ENCODE measurements around the gene TMEM220.
A peak's percentile ranks its signal among the peaks of the same experiment; 100 is the strongest.
"Not testable (repeated sequence)": the region's sequence is repeated elsewhere in the genome, so short reads cannot be mapped to it uniquely, and the experiment has no call there.

TMEM220 gene

DNA sequence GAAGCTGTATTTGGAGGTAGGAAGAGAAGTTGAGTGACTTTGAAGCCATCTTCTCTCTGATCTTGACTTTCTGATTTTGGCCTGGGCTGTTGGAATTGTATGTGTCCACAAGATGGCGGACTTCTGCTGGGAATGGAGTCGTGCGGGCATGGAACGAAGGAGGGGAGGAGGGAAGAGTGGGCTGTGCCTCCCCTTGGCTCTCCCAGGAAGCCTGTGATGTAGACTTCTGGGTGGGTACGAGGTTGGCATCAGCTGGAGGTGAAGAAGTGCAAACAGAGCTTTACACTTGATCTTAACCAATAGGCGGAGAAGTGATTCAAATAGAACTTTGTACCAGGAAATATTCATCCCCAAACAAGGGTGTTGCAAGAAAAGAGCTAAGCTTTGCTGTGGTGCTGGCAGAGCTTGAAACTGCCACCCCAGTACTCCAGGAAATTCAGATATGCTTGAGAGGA, 7.4 kb upstream of the TMEM220 start:
- TF ChIP-seq, protein P1, sequence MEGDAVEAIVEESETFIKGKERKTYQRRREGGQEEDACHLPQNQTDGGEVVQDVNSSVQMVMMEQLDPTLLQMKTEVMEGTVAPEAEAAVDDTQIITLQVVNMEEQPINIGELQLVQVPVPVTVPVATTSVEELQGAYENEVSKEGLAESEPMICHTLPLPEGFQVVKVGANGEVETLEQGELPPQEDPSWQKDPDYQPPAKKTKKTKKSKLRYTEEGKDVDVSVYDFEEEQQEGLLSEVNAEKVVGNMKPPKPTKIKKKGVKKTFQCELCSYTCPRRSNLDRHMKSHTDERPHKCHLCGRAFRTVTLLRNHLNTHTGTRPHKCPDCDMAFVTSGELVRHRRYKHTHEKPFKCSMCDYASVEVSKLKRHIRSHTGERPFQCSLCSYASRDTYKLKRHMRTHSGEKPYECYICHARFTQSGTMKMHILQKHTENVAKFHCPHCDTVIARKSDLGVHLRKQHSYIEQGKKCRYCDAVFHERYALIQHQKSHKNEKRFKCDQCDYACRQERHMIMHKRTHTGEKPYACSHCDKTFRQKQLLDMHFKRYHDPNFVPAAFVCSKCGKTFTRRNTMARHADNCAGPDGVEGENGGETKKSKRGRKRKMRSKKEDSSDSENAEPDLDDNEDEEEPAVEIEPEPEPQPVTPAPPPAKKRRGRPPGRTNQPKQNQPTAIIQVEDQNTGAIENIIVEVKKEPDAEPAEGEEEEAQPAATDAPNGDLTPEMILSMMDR (conservative IDR thresholded peaks at IDR 0.05) = peak; percentile 88
- H3K27ac ChIP-seq = no peak overlapping the region

DNA sequence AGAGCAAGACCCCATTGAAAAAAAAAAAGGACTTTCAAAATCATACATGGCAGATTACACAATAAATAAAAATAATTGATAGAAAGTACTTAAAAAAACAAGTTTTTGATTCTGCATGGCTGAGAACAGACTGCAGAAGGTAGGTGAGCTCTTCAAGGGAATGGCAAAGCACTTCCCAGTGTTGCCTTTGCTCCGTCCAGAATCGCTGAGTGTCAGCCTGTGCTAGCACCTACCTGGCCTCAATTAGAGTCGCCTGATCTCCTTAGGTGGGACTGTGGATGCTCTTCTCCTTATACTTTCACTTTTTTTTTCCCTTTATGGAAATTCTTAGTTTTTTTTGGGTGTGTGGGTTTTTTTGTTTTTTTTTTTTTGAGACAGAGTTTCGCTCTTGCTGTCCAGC, 6.0 kb upstream of the TMEM220 start:
- TF ChIP-seq, protein P1 (conservative IDR thresholded peaks at IDR 0.05) = no peak
- no peak overlapping the region for H3K27ac ChIP-seq

DNA sequence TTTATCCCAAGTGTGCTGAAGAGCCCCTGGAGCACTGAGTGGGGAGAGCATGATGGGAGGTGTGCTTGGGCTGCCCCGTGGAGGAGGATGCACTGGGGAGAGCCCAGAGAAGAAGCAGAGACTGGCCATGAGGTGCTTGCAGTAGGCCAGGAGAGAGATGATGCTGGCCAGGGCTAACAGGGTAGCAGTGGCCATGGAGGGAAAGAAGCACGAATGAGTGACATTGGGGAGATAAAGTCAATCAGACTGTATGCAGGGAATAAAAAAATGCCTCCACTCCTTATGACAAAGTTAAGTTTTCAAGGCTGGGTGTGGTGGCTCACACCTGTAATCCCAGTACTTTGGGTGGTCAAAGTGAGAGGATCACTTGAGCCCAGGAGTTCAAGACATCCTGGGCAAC, 5.4 kb upstream of the TMEM220 start:
- TF ChIP-seq, protein P1 (conservative IDR thresholded peaks at IDR 0.05) = no peak
- no peak overlapping the region for H3K27ac ChIP-seq

DNA sequence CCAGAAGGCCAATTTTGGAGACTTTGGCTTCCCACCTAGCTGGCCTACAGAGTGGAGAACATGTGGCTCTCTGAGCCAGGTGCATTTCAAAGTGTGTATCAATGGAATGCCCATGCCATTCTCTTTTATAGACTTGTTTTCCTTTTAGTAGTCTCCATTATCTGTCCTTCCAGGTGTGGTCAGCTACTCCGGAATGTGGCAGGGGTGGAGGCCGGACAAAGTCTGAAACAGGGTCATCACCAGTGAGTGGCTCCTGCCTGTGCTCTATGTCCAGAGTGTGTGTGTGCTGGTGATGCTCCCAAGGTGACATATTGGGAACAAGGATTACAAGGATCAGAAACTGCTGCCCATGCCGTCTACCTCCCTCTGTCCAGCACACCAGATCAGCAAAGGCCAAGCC, 3.8 kb upstream of the TMEM220 start:
- TF ChIP-seq, protein P1 (conservative IDR thresholded peaks at IDR 0.05) = no peak
- no peak overlapping the region for H3K27ac ChIP-seq

DNA sequence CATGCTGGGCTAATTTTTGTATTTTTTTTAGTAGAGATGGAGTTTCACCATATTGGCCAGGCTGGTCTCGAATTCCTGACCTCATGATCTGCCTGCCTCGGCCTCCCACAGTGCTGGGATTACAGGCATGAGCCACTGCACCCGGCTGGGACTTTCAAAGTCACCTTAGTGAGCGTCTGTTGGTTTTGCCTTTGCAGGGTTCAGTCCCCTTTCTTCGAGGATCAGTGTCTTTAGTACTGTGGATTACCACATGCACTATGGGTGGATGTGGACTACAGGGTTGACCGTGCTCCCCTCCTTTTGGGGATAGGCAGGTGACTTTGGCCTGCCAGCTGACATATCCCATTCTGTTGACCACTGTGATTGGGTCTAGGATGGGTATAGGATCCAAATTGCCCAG, 2.3 kb upstream of the TMEM220 start:
- not testable (repeated sequence) for H3K27ac ChIP-seq

DNA sequence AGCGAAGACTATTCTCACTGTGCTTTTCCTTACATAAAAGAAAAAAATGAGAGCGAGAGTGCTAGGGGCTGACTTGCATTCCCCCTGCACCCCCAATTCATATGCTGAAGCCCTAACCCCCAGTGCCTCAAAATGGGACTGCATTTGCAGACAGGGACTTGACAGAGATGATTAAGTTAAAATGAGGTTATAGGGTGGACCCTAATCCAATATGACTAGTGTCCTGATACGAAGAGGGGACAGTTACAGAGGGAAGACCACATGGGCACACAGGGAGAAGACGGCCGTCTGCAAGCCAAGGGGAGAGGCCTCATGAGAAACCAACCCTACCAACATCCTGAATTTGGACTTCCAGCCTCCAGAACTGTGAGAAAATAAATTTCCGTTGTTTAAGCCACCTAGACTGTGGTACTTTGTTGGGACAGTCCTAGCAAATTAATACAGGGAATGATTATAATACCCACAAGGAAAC, 1.6 kb upstream of the TMEM220 start:
- no peak overlapping the region for H3K27ac ChIP-seq
- TF ChIP-seq, protein P1 (conservative IDR thresholded peaks at IDR 0.05) = no peak

DNA sequence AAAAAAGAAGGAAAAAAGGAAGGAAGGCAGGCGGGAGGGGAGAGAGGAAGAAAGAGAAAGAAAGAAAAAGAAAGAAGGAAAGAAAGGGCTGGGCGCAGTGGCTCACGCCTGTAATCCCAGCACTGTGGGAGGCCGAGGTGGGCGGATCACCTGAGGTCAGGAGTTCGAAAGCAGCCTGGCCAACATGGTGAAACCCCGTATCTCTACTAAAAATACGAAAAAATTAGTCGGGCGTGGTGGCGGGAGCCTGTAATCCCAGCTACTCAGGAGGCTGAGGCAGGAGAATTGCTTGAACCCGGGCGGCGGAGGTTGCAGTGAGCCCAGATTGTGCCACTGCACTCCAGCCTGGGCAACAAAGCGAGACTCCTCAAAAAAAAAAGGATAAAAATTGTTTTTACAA, 424 bp upstream of the TMEM220 start:
- not testable (repeated sequence) for H3K27ac ChIP-seq

DNA sequence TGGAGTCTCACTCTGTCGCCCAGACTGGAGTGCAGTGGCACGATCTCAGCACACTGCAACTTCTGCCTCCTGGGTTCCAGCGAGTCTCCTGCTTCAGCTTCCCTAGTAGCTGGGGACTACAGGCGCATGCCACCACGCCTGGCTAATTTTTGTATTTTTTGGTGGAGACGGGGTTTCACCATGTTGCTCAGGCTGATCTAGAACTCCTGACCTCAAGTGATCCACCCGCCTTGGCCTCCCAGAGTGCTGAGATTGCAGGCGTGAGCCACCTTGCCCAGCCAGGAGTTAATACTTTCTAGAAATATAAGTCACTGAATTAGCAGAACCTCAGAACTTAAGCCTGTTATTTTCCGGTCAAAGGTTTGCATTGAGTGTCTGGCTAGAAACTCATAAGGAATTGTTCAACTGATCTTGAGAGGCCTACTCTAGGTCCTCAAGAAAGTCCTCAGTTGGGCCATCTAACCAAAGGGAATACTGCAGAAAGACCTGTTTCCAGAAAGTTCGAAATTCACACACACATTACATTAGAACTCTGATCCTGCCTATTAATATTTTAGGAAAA, 1.4 kb downstream of the TMEM220 start:
- TF ChIP-seq, protein P1 (conservative IDR thresholded peaks at IDR 0.05) = no peak
- H3K27ac ChIP-seq = no peak overlapping the region

DNA sequence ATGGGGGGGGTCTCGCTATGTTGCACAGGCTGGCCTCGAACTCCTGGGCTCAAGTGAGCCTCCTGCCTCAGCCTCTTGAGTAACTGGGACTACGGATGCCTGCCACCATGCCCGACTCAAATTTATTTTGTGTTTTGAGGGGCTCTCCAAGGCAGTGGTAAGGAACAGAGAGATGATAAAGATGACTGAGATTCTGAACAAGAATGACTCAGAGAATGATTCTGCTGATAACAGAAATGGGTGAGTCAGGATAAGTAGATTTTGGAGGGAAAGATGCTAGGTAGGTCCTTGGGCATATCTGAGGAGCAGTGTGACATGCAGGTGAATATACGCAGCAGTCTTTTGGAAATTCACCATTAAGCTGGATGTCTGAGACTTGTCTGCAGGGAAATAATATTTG, 2.6 kb downstream of the TMEM220 start:
- TF ChIP-seq, protein P1 (conservative IDR thresholded peaks at IDR 0.05) = no peak
- peak overlapping the region; percentile 34 for H3K27ac ChIP-seq

Measured in VCaP (cell line).